ENCODE results near the gene SPEN. TPM values are rescaled to one million over a fixed set of nuclear protein-coding genes. Genes with fewer than 3 reads are reported as not detected.

SPEN gene
- total and polyA plus RNA-seq, 9 of the 15 experiments (the other 6 are each of a cell fraction or from before 2014, with no cell fraction given): 5.7 to 87.5 (median 27.2) TPM

DNA sequence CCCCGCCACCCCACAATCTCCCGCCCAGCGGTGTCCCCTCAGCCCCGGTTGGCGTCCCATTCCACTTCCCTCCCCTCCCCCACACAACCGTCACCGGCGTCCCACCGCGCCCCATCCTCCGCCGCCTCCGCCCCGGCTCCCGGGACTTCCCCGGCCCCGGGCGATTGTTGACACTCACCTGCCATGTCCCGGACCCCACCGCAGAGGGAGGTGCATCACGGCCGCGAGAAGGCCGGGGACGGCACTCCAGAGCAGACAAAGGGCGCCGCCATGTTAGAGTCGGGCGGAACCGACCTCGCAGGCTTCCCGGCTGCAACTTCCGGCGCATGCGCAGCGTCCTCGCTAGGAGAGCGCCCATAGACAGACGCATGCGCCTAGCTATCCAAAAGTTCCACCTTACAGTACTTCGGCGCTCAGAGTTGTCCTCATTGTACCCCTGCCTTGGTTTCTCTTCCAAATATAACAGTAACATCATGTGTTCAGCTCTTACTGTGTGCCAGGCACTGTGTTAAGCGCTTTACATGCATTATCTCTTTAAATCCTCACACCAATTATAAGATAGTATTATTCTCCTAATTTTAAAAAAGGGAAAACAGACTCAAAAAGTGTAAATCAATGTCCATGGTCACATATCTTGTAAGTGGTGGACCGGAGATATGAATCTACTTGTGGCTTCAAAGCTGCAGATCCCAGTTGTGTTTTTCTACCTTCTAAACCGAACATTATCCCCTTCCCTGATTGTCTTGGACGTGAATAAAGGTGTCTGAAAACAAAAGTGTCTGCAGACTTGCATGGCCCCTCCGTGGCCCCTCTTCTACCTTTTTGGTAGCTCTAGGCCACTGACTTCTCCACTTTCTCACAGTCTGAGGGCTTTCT lies 128.5 kb downstream of the SPEN start, which contains the start of gene ZBTB17 (continued):
- TF ChIP-seq, protein P1, sequence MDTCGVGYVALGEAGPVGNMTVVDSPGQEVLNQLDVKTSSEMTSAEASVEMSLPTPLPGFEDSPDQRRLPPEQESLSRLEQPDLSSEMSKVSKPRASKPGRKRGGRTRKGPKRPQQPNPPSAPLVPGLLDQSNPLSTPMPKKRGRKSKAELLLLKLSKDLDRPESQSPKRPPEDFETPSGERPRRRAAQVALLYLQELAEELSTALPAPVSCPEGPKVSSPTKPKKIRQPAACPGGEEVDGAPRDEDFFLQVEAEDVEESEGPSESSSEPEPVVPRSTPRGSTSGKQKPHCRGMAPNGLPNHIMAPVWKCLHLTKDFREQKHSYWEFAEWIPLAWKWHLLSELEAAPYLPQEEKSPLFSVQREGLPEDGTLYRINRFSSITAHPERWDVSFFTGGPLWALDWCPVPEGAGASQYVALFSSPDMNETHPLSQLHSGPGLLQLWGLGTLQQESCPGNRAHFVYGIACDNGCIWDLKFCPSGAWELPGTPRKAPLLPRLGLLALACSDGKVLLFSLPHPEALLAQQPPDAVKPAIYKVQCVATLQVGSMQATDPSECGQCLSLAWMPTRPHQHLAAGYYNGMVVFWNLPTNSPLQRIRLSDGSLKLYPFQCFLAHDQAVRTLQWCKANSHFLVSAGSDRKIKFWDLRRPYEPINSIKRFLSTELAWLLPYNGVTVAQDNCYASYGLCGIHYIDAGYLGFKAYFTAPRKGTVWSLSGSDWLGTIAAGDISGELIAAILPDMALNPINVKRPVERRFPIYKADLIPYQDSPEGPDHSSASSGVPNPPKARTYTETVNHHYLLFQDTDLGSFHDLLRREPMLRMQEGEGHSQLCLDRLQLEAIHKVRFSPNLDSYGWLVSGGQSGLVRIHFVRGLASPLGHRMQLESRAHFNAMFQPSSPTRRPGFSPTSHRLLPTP (IDR thresholded peaks at IDR 0.05; ENCODE audit: borderline replicate concordance, extremely low read depth, insufficient read length): no peak
- TF ChIP-seq, protein P2, sequence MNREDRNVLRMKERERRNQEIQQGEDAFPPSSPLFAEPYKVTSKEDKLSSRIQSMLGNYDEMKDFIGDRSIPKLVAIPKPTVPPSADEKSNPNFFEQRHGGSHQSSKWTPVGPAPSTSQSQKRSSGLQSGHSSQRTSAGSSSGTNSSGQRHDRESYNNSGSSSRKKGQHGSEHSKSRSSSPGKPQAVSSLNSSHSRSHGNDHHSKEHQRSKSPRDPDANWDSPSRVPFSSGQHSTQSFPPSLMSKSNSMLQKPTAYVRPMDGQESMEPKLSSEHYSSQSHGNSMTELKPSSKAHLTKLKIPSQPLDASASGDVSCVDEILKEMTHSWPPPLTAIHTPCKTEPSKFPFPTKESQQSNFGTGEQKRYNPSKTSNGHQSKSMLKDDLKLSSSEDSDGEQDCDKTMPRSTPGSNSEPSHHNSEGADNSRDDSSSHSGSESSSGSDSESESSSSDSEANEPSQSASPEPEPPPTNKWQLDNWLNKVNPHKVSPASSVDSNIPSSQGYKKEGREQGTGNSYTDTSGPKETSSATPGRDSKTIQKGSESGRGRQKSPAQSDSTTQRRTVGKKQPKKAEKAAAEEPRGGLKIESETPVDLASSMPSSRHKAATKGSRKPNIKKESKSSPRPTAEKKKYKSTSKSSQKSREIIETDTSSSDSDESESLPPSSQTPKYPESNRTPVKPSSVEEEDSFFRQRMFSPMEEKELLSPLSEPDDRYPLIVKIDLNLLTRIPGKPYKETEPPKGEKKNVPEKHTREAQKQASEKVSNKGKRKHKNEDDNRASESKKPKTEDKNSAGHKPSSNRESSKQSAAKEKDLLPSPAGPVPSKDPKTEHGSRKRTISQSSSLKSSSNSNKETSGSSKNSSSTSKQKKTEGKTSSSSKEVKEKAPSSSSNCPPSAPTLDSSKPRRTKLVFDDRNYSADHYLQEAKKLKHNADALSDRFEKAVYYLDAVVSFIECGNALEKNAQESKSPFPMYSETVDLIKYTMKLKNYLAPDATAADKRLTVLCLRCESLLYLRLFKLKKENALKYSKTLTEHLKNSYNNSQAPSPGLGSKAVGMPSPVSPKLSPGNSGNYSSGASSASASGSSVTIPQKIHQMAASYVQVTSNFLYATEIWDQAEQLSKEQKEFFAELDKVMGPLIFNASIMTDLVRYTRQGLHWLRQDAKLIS (CRISPR knock-in tag; IDR thresholded peaks at IDR 0.05): peak; percentile 86; the same call in 1 of the 2 replicates
- TF ChIP-seq, protein P3, sequence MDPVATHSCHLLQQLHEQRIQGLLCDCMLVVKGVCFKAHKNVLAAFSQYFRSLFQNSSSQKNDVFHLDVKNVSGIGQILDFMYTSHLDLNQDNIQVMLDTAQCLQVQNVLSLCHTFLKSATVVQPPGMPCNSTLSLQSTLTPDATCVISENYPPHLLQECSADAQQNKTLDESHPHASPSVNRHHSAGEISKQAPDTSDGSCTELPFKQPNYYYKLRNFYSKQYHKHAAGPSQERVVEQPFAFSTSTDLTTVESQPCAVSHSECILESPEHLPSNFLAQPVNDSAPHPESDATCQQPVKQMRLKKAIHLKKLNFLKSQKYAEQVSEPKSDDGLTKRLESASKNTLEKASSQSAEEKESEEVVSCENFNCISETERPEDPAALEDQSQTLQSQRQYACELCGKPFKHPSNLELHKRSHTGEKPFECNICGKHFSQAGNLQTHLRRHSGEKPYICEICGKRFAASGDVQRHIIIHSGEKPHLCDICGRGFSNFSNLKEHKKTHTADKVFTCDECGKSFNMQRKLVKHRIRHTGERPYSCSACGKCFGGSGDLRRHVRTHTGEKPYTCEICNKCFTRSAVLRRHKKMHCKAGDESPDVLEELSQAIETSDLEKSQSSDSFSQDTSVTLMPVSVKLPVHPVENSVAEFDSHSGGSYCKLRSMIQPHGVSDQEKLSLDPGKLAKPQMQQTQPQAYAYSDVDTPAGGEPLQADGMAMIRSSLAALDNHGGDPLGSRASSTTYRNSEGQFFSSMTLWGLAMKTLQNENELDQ (CRISPR knock-in tag; IDR thresholded peaks at IDR 0.05; ENCODE audit: borderline replicate concordance): no peak
- TF ChIP-seq ZNF121 (CRISPR knock-in tag; conservative IDR thresholded peaks at IDR 0.05) (no peak), FOXA3 (CRISPR knock-in tag; conservative IDR thresholded peaks at IDR 0.05 in 1 of 2, IDR thresholded peaks at IDR 0.05 in 1 of 2) (no peak), HIVEP1 (CRISPR knock-in tag; IDR thresholded peaks at IDR 0.05) (no peak), RBFOX2 (IDR thresholded peaks at IDR 0.05; ENCODE audit: low read depth, low read length) (peak; percentile 83), CBX2 (IDR thresholded peaks at IDR 0.05; ENCODE audit: insufficient read depth, low read length, poor library complexity, severe bottlenecking) (no peak), ZNF717 (CRISPR knock-in tag; IDR thresholded peaks at IDR 0.05) (no peak)

Measured in K562 (cell line).